Rectal smooth muscle tissue (tissue), 1 donor: Measurements from ENCODE around the gene ANXA5.
"Not testable (repeated sequence)": the region's sequence is repeated elsewhere in the genome, so short reads cannot be mapped to it uniquely, and the experiment has no call there.

ENCODE experiments used
- H3K27ac ChIP-seq: one replicate; pipeline ENCODE4 v1.7.0; 2013; ENCODE audit warnings: low read depth, low read length, inconsistent platforms
- H3K27me3 ChIP-seq: one replicate; pipeline ENCODE4 v1.7.0; 2013; ENCODE audit warnings: low read length; ENCODE audit not compliant: control insufficient read depth, insufficient read depth
- H3K36me3 ChIP-seq: one replicate; pipeline ENCODE4 v1.7.0; 2013; ENCODE audit warnings: low read length; ENCODE audit not compliant: control insufficient read depth, insufficient read depth
- H3K4me1 ChIP-seq: one replicate; pipeline ENCODE4 v1.7.0; 2013; ENCODE audit warnings: low read length; ENCODE audit not compliant: control insufficient read depth, insufficient read depth
- H3K4me3 ChIP-seq: one replicate; pipeline ENCODE4 v1.7.0; 2013; ENCODE audit warnings: low read length
- H3K9ac ChIP-seq: one replicate; pipeline ENCODE4 v1.7.0; 2013; ENCODE audit warnings: low read length

The ANXA5 gene

DNA sequence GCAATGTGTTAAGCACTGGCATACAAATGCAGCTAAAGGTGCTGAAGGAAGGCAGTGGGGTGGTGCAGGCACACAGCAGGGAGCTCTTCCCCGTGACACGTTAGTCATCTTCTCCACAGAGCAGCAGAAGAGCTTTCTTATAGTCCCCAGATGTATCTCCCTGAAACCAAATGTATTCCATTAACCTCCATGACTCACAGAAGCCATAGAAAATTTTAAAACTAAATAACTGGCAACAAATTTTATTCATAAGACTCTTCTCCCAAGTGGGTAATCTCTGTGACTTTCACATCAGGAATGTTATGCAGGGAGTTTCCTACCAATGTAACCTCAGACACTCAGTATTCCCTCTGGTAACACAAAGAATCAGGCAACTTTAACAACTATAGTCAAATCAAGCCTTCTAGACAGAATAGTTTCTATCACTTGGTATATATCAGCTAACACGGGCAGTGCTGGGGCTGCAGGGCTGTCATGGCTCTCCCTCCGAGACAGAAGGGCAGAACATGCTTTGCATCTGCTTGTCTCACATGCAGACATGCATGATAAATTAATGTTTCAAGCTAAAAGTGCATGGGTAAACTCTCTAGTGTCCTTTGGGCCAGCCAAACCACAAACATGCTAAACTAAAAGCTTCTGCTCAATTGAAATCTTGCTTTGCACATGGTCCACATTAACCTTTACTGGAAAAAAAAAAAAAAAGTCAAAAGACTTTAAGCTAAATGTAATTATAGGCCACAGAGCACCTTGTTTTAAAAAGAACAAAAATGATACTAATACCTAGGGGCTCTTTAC, 28.2 kb downstream of the ANXA5 start:
- Histone ChIP-seq H3K27me3 (no peaks in the 10 kb centered on the region), H3K4me3 (no peak overlapping the region), H3K27ac (no peak overlapping the region), H3K36me3 (peaks cover 9% of the 10 kb centered on the region), H3K9ac (no peak overlapping the region), H3K4me1 (no peaks in the 10 kb centered on the region)

GRCh38 chr4:121666091-121666679, 30.6 kb downstream of the ANXA5 start:
- no peak overlapping the region for H3K4me3 ChIP-seq
- no peak overlapping the region for H3K9ac ChIP-seq
- no peak overlapping the region for H3K27ac ChIP-seq
- H3K27me3 ChIP-seq: no peaks in the 10 kb centered on the region
- no peaks in the 10 kb centered on the region for H3K4me1 ChIP-seq
- no peaks in the 10 kb centered on the region for H3K36me3 ChIP-seq

GRCh38 chr4:121665371-121665770, 31.4 kb downstream of the ANXA5 start:
- H3K9ac ChIP-seq: no peak overlapping the region
- no peak overlapping the region for H3K4me3 ChIP-seq
- H3K27ac ChIP-seq: no peak overlapping the region
- no peaks in the 10 kb centered on the region for H3K36me3 ChIP-seq
- H3K27me3 ChIP-seq: no peaks in the 10 kb centered on the region
- H3K4me1 ChIP-seq: no peaks in the 10 kb centered on the region

- H3K27ac ChIP-seq: no peak overlapping the region
Measured at GRCh38 chr4:121662225-121662624, 34.6 kb downstream of the ANXA5 start.

GRCh38 chr4:121660175-121660933, 36.4 kb downstream of the ANXA5 start:
- not testable (repeated sequence) for H3K27me3 ChIP-seq, H3K4me1 ChIP-seq, H3K9ac ChIP-seq, H3K27ac ChIP-seq, H3K4me3 ChIP-seq, H3K36me3 ChIP-seq

More at GRCh38 chr4:121662225-121662624, 34.6 kb downstream of the ANXA5 start:
- no peak overlapping the region for H3K4me3 ChIP-seq
- H3K36me3 ChIP-seq: no peaks in the 10 kb centered on the region
- no peak overlapping the region for H3K9ac ChIP-seq
- H3K27me3 ChIP-seq: no peaks in the 10 kb centered on the region
- H3K4me1 ChIP-seq: no peaks in the 10 kb centered on the region

DNA sequence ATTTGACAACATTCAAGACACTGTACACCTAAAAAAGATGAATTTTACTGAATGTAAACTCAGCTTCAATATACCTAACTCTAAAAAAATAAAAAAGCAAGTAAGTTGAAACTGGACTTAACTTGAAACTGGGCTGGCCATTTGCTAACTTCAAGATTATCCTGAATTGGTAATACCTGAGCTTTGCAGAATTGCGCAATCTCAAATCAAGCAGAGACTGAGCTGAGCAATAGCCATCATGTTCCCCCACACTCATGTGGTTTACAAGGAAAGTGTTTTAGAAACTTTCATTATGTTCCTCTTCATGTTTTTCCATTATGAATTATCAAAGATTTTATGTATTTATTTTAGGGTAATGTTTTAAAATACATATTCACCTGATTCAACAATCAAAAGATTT, 38.7 kb downstream of the ANXA5 start:
- H3K27me3 ChIP-seq: no peaks in the 10 kb centered on the region
- H3K4me3 ChIP-seq: no peak overlapping the region
- no peak overlapping the region for H3K9ac ChIP-seq
- no peak overlapping the region for H3K27ac ChIP-seq
- no peaks in the 10 kb centered on the region for H3K36me3 ChIP-seq
- H3K4me1 ChIP-seq: no peaks in the 10 kb centered on the region

- no peak overlapping the region for H3K4me3 ChIP-seq
- no peak overlapping the region for H3K9ac ChIP-seq
- H3K4me1 ChIP-seq: no peaks in the 10 kb centered on the region
- no peaks in the 10 kb centered on the region for H3K27me3 ChIP-seq
- no peaks in the 10 kb centered on the region for H3K36me3 ChIP-seq
- no peak overlapping the region for H3K27ac ChIP-seq
Measured at GRCh38 chr4:121656269-121656641, 40.5 kb downstream of the ANXA5 start.

DNA sequence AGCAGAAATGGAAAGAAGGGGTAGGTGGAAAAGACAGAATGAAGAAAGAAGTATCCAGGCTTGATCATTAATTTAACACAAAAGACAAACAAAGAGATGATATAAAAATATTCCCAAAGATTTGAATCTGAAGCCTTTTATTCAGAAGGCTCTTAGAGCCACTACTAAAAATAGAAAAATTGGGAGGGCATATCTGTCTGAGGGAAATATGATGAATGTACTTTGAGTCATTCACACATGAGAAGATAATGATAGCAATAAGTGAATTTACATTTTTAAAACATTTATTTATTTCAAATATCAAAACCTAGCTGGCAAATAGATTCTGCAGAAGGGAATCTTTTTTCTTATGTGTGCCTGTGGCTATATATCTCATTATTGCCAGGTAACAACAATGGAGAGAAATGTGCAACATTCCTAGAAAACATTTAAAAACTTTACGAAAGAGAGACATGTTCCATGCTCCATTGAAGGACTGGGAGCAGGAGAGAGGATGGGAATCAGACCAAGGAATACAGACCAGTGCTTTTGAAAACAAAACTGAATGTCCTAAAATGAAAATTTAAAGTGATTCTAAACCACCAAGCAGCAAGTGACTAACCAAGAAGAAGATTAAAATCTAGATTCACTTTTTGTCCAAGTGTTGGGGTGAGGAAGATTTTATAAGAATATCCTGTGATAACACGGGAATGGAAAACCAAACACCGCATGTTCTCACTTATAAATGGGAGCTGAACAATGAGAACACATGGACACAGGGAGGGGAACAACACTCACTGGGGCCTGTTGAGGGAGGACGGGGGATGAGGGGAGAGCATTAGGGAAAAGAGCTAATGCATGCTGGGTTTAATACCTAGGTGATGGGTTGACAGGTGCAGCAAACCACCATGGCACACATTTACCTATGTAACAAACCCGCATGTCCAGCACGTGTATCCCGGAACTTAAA, 41.2 kb downstream of the ANXA5 start:
- Histone ChIP-seq H3K4me3 (no peak overlapping the region), H3K27me3 (no peaks in the 10 kb centered on the region), H3K27ac (no peak overlapping the region), H3K9ac (no peak overlapping the region), H3K4me1 (no peaks in the 10 kb centered on the region), H3K36me3 (no peaks in the 10 kb centered on the region)

DNA sequence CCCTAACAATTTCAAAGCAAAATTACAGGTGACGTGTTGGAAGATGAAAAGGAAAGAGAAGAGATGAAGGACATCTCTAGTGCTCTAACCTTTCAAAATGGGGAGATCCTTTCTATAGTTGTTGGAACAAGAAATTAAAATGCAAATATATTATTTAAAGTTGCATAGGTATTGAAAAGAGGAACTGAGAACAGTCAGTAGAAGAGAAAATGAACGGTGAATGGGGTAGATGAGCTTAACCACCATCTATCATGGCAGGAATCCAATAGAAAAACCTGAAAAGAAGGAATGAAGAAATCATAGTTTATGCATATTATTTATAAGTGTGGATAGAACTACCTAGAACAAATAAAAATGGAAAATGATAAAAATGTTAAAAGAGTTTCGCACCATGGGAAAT, 42.0 kb downstream of the ANXA5 start:
- no peaks in the 10 kb centered on the region for H3K4me1 ChIP-seq
- H3K27me3 ChIP-seq: no peaks in the 10 kb centered on the region
- no peaks in the 10 kb centered on the region for H3K36me3 ChIP-seq
- no peak overlapping the region for H3K27ac ChIP-seq
- no peak overlapping the region for H3K4me3 ChIP-seq
- H3K9ac ChIP-seq: no peak overlapping the region

DNA sequence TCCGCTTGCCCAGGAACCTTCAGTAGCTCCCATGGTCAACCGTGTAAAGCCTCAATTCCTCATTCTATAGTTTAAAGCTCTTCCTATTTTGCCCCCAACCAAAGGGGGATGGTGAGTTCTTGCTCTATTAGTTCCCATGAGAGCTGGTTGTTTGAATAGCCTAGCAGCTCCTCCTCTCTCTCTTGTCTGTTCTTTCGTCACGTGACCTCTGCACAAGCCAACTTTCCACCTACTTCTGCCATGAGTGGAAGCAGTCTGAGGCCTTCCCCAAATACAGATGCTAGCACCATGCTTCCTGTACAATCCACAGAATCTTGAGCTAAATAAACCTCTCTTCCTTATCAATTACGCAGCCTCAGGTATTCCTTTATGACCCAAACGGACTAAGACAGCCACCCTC, 42.8 kb downstream of the ANXA5 start:
- H3K9ac ChIP-seq: no peak overlapping the region

GRCh38 chr4:121653214-121653613, 43.6 kb downstream of the ANXA5 start:
- no peaks in the 10 kb centered on the region for H3K4me1 ChIP-seq
- H3K9ac ChIP-seq: no peak overlapping the region
- no peak overlapping the region for H3K4me3 ChIP-seq
- no peaks in the 10 kb centered on the region for H3K36me3 ChIP-seq
- no peaks in the 10 kb centered on the region for H3K27me3 ChIP-seq
- H3K27ac ChIP-seq: no peak overlapping the region

More for the DNA sequence above, 42.8 kb downstream of the ANXA5 start:
- H3K27me3 ChIP-seq: no peaks in the 10 kb centered on the region
- H3K4me1 ChIP-seq: no peaks in the 10 kb centered on the region
- H3K4me3 ChIP-seq: no peak overlapping the region
- no peak overlapping the region for H3K27ac ChIP-seq
- no peaks in the 10 kb centered on the region for H3K36me3 ChIP-seq

DNA sequence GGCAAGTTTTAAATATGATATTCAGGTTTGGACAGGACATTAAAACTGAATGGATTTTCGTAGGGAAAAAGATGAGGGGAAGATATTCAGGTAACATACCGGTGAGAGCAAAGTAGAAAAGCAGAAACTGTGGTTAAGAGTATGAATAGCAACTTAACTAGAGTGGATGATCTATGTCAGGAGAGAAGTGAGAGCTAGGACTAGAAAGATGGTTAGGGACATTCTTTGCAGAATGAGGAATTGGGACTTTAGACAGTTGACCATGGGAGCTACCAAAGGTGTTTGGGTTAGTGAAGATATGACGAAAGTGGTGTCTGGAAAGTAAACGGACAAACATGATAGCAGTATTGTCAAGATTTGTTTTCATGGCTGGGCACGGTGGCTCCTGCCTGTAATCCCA, 45.2 kb downstream of the ANXA5 start:
- Histone ChIP-seq H3K9ac (no peak overlapping the region), H3K36me3 (no peaks in the 10 kb centered on the region), H3K27ac (no peak overlapping the region), H3K4me3 (no peak overlapping the region), H3K4me1 (no peaks in the 10 kb centered on the region), H3K27me3 (no peaks in the 10 kb centered on the region)
